Breast epithelium (tissue), 3 donors: Measurements from ENCODE around the gene LMOD3.

Experiments used
- POLR2AphosphoS5 ChIP-seq, 3 donors: sonication (generic); formaldehyde crosslinking; IDR thresholded peaks; one replicate each; pipeline ENCODE4 v1.6.1; 2017; ENCODE audit warnings: antibody characterized with exemption in 3 of 3
- TF ChIP-seq, protein P1 (sequence below), 3 donors: fragments of 450-650 bp; IDR thresholded peaks; one replicate each; pipeline ENCODE4 v1.5.1; 2016 to 2017; ENCODE audit warnings: antibody characterized with exemption in 3 of 3, mild to moderate bottlenecking in 3 of 3, moderate library complexity in 3 of 3

DNA sequence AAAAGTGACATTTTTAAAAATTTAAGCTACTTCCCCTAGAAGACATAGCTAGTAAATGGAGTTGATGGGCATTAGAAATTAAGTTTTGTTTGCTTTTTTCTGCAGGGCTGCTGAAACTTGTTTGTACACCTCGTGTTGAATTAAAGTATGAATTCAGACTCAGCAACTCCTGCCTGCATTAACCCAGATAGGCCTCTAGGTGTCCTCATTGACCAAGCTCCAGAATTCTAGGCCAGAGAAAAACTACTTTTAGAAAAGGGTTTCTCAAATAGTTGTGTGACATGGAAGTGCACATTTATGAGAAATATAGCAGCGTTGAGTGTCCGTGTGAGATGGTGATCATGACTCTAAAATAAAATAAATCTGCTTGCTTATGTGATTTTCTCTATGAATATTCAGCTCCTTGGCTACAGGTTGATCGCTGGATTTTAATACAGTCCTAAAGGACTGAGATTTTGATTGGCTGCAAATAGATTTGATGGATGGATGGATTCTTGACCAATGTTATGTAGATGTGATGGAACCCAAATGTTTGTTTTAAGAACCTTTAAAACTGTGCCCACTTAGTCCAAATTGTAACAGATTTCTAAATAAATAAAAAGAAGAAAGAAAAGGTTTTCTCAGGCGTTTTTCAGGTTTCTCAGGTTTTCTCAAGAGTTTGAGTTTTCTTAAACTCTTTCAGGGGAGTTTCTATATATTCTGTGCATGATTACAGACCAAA lies 39.4 kb upstream of the LMOD3 start:
- TF ChIP-seq POLR2AphosphoS5 (IDR thresholded peaks at IDR 0.05), result no peak
- TF ChIP-seq, protein P1, sequence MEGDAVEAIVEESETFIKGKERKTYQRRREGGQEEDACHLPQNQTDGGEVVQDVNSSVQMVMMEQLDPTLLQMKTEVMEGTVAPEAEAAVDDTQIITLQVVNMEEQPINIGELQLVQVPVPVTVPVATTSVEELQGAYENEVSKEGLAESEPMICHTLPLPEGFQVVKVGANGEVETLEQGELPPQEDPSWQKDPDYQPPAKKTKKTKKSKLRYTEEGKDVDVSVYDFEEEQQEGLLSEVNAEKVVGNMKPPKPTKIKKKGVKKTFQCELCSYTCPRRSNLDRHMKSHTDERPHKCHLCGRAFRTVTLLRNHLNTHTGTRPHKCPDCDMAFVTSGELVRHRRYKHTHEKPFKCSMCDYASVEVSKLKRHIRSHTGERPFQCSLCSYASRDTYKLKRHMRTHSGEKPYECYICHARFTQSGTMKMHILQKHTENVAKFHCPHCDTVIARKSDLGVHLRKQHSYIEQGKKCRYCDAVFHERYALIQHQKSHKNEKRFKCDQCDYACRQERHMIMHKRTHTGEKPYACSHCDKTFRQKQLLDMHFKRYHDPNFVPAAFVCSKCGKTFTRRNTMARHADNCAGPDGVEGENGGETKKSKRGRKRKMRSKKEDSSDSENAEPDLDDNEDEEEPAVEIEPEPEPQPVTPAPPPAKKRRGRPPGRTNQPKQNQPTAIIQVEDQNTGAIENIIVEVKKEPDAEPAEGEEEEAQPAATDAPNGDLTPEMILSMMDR (IDR thresholded peaks at IDR 0.05), result peak; percentile 92 to 98 (median 94)
